SK-MEL-5 (cell line): ENCODE data around the gene ARMC2. TPM values are rescaled to one million over a fixed set of nuclear protein-coding genes. Genes with fewer than 3 reads are reported as not detected.

Source experiments
- DNase-seq: peaks from one replicate; pipeline ENCODE4 v3.0.0-alpha.2; 2016; ENCODE audit warnings: low read depth, low spot score
- in situ Hi-C: cut with HindIII; loops from 2 replicates; pipeline ENCODE4 v1.10.0; 2016; ENCODE audit warnings: low sequenced_read_pairs, high pct_unique_total_duplicates, low pct_unique_long_range_greater_than_20kb
- small RNA-seq, 2 experiments: library from RNA; depleted of rRNA; stranded (forward); fragments of <200 nt; gene quantifications; one replicate each; pipeline ENCODE3, GENCODE V24; 2014
- total RNA-seq: library from RNA; depleted of rRNA; stranded (reverse); fragments of >200 nt; shearing (Covaris generic); gene quantifications from 2 replicates; pipeline ENCODE4 v1.2.3, GENCODE V29; 2014; rRNA removed

The ARMC2 gene
- total RNA-seq, 1 experiment from 2014 or later = 2.6 TPM

- in situ Hi-C loops = no loop called here
- DNase-seq = no peak
Measured at GRCh38 chr6:109013656-109014305, 165.6 kb downstream of the ARMC2 start.

- no peak for DNase-seq
- in situ Hi-C loops = no loop called here
Measured at GRCh38 chr6:109014606-109015005, 166.4 kb downstream of the ARMC2 start.

DNA sequence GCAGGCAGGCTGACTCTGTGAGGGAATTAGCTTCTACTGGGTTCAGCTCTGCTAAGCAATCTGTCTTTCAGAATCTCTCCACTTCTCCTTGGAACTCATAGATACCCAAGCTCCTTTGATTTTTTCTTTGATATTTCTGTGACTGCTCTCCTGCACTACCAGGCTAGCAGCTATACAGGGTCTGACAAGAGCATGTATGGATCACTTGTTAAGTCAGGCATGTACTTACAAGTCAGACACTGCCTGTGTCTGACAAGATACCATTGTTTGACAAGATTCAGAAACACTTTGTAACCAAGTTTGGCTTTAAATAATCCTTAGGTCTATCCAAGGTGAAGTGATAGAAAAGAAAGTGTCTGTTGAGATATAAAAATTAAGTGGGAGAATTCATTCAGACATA is 167.0 kb downstream of the ARMC2 start:
- in situ Hi-C loops = no loop called here
- peak; percentile 26 for DNase-seq

GRCh38 chr6:109019911-109020310 is 171.7 kb downstream of the ARMC2 start:
- DNase-seq = no peak
- in situ Hi-C loops = no loop called here

DNA sequence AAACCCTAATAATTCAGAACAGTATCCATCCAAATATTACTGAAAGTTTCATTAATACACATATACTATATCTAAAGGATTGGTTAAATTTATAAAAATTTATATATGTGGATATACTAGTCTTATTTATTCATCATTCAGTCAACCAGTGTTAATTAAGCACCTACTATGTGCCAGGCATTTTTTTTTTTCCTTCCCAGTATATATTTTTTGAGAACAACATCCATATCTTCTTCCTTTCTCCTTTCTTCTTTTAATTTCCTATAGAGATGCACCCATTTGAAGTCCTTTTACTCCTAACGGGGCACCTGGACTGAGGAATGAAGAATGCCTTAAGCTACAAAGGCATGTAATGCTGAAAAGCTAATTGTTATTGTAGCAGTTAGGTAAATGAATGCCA is 173.6 kb downstream of the ARMC2 start:
- in situ Hi-C loops = no loop called here

DNA sequence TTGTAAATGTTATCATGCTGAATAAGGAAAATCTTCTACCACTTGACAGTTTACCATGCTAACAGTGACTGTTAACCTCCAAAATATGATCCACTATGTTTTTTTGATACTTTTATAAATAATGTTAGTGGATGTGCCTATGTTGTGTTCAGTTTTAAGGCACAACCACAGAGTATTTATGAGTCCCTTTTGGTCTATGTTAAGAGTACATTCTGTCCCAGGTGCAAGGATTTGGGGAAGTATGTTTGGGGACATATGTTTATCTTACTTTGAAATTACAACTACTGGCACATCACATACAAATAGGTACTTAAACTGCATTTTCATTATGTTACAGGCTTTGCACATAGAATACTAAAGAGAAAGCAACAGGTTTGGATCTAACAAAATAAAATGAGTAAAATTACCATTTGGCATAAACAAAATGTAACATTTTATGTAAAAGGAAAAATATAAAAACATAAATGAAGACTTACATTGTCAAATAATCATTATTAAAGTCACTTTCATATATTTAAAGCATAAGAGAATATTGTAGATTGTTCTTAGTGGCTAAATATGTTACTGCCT is 175.2 kb downstream of the ARMC2 start:
- DNase-seq = no peak
- in situ Hi-C loops = no loop called here

More for the DNA sequence above, 173.6 kb downstream of the ARMC2 start:
- DNase-seq = no peak

Small RNA genes within 50 kb of the gene (small RNA-seq; reads per million reads assigned to genes)
- 0 to 0.91 reads per million in 2 experiments for gene AL445189.2
- 0 reads per million in 2 experiments for gene Z95118.1

Other genes with a start within 250 kb of the ARMC2 start
- 24.7 and 27.9 TPM in 2 replicates for gene SESN1, start 246.4 kb downstream of the ARMC2 start, total RNA-seq
- gene CEP57L1, start 247.1 kb downstream of the ARMC2 start, total RNA-seq = 15.2 and 18.7 TPM in 2 replicates